Gastroesophageal sphincter (tissue), 4 donors: ENCODE data around the gene SCN2B. TPM values are rescaled to one million over a fixed set of nuclear protein-coding genes. Genes with fewer than 3 reads are reported as not detected.

Experiments
- ATAC-seq: fragments of 150-250 bp; one replicate; pipeline ENCODE4 v1.9.1; 2016; ENCODE audit warnings: mild to moderate bottlenecking, moderate library complexity
- H3K27ac ChIP-seq, 4 donors: fragments of 200-600 bp; sonication (generic) in 3 of 4; 1 replicate in 3 of 4; 2 replicates in 1 of 4; pipeline ENCODE4 v1.5.1; 2016 to 2019
- H3K27me3 ChIP-seq: fragments of 200-600 bp; sonication (generic); one replicate; pipeline ENCODE4 v1.5.1; 2019
- H3K36me3 ChIP-seq, 2 donors: fragments of 200-600 bp; sonication (generic); one replicate each; pipeline ENCODE4 v1.5.1; 2019; ENCODE audit warnings: control low read depth in 1 of 2
- H3K4me1 ChIP-seq, 3 donors: fragments of 200-600 bp; sonication (generic); 1 replicate in 2 of 3; 2 replicates in 1 of 3; pipeline ENCODE4 v1.5.1; 2016 to 2019; ENCODE audit warnings: control low read depth in 2 of 3
- H3K4me3 ChIP-seq, 2 donors: fragments of 200-600 bp; sonication (generic); one replicate each; pipeline ENCODE4 v1.5.1; 2019; ENCODE audit warnings: mild to moderate bottlenecking in 1 of 2, moderate library complexity in 1 of 2
- H3K9me3 ChIP-seq, 3 donors: fragments of 200-600 bp; sonication (generic); one replicate each; pipeline ENCODE4 v1.5.1; 2017 to 2019; ENCODE audit warnings: control low read depth in 2 of 3
- CTCF ChIP-seq, 4 experiments: fragments of 200-600 bp in 2 of 4; fragments of 450-650 bp in 2 of 4; sonication (generic) in 1 of 4; IDR thresholded peaks; one replicate each; pipeline ENCODE4 v1.5.1; 2017 to 2019; ENCODE audit warnings: antibody characterized with exemption in 4 of 4, mild to moderate bottlenecking in 2 of 4, moderate library complexity in 2 of 4
- EP300 ChIP-seq: sonication (generic); formaldehyde crosslinking; IDR thresholded peaks from one replicate; pipeline ENCODE4 v1.6.1; 2017; ENCODE audit warnings: antibody characterized with exemption, mild to moderate bottlenecking
- POLR2A ChIP-seq, 2 donors: fragments of 450-650 bp; IDR thresholded peaks; one replicate each; pipeline ENCODE4 v1.6.1; 2017; ENCODE audit warnings: antibody characterized with exemption in 2 of 2, mild to moderate bottlenecking in 2 of 2, moderate library complexity in 1 of 2
- POLR2AphosphoS5 ChIP-seq: sonication (generic); formaldehyde crosslinking; IDR thresholded peaks from one replicate; pipeline ENCODE4 v1.6.1; 2017; ENCODE audit warnings: antibody characterized with exemption
- WGBS, 2 donors: methylation state at CpG; one replicate each; pipeline ENCODE4 v1.1.5; 2018; ENCODE audit warnings: low coverage in 1 of 2; 5-methylcytosine and 5-hydroxymethylcytosine counted together
- total RNA-seq, 4 donors: library from RNA; depleted of rRNA; stranded (reverse); fragments of >200 nt; gene quantifications; one replicate each; pipeline ENCODE4 v1.1.0, GENCODE V29; 2016

The SCN2B gene
- total RNA-seq, 4 donors from 2014 or later, result 0.25 to 1.0 (median 0.49) TPM

- Histone ChIP-seq H3K36me3 (peaks cover 0 to 14% of the 10 kb centered on the region in 2 donors), H3K9me3 (no peaks in the 10 kb centered on the region), H3K4me3 (no peak overlapping the region), H3K27me3 (peaks cover 25% of the 10 kb centered on the region), H3K27ac (no peak overlapping the region), H3K4me1 (peaks cover 0 to 15% (median 10%) of the 10 kb centered on the region in 3 donors)
- no peak for ATAC-seq
- 94 to 100% methylated on average over 1 to 3 of the region's 12 CpGs for WGBS, 2 donors
- TF ChIP-seq CTCF (IDR thresholded peaks at IDR 0.05) (no peak), POLR2A (IDR thresholded peaks at IDR 0.05) (no peak), EP300 (no peak), POLR2AphosphoS5 (no peak)
These were observed 8.5 kb downstream of the SCN2B start for GRCh38 chr11:118167906-118168305.

GRCh38 chr11:118167253-118167652 lies 9.2 kb downstream of the SCN2B start:
- Histone ChIP-seq H3K9me3 (no peaks in the 10 kb centered on the region), H3K27me3 (peaks cover 32% of the 10 kb centered on the region), H3K4me3 (no peak overlapping the region), H3K4me1 (peaks cover 0 to 15% (median 10%) of the 10 kb centered on the region in 3 donors), H3K27ac (no peak overlapping the region), H3K36me3 (peaks cover 0 to 14% of the 10 kb centered on the region in 2 donors)
- WGBS, 2 donors, result 94 to 100% methylated on average over 2 of the region's 2 CpGs
- no peak for ATAC-seq
- TF ChIP-seq CTCF (IDR thresholded peaks at IDR 0.05) (no peak), POLR2AphosphoS5 (no peak), POLR2A (IDR thresholded peaks at IDR 0.05) (no peak), EP300 (no peak)

GRCh38 chr11:118166641-118167040 lies 9.8 kb downstream of the SCN2B start:
- TF ChIP-seq EP300 (no peak), POLR2A (IDR thresholded peaks at IDR 0.05) (no peak), CTCF (IDR thresholded peaks at IDR 0.05) (no peak), POLR2AphosphoS5 (no peak)
- Histone ChIP-seq H3K4me3 (no peak overlapping the region), H3K27ac (no peak overlapping the region), H3K4me1 (peaks cover 0 to 11% (median 8%) of the 10 kb centered on the region in 3 donors), H3K36me3 (peaks cover 0 to 14% of the 10 kb centered on the region in 2 donors), H3K27me3 (peaks cover 37% of the 10 kb centered on the region), H3K9me3 (no peaks in the 10 kb centered on the region)
- ATAC-seq, result no peak
- 80% methylated on average over 4 of the region's 17 CpGs; no CpG with 5 or more reads in 1 of the 2 donors for WGBS, 2 donors

- H3K4me1 ChIP-seq, result no peaks in the 10 kb centered on the region
- H3K4me3 ChIP-seq, result no peak overlapping the region
- 33 to 57% methylated on average over 1 of the region's 2 CpGs for WGBS, 2 donors
- H3K27me3 ChIP-seq, result peaks cover 40% of the 10 kb centered on the region
- H3K27ac ChIP-seq, result no peak overlapping the region
- no peak for TF ChIP-seq CTCF (IDR thresholded peaks at IDR 0.05)
- no peaks in the 10 kb centered on the region for H3K9me3 ChIP-seq
- H3K36me3 ChIP-seq, result peaks cover 0 to 14% of the 10 kb centered on the region in 2 donors
- no peak for ATAC-seq
These were observed 11.6 kb downstream of the SCN2B start for GRCh38 chr11:118164885-118165284.

- no peak overlapping the region for H3K27ac ChIP-seq
- 65 to 77% methylated on average over 4 of the region's 5 CpGs for WGBS, 2 donors
- peaks cover 53% of the 10 kb centered on the region for H3K27me3 ChIP-seq
- ATAC-seq, result no peak
- TF ChIP-seq POLR2A (IDR thresholded peaks at IDR 0.05), result no peak
- TF ChIP-seq EP300, result no peak
- TF ChIP-seq POLR2AphosphoS5, result no peak
- no peak for TF ChIP-seq CTCF (IDR thresholded peaks at IDR 0.05)
- no peaks in the 10 kb centered on the region for H3K4me1 ChIP-seq
- no peak overlapping the region for H3K4me3 ChIP-seq
- no peaks in the 10 kb centered on the region for H3K9me3 ChIP-seq
- peaks cover 0 to 14% of the 10 kb centered on the region in 2 donors for H3K36me3 ChIP-seq
These were observed 12.9 kb downstream of the SCN2B start for GRCh38 chr11:118163494-118163893.
